Bronchial epithelial cell (primary cell): ENCODE measurements around the gene KCTD19. TPM values are rescaled to one million over a fixed set of nuclear protein-coding genes. Genes with fewer than 3 reads are reported as not detected.
"Not testable (repeated sequence)": the region's sequence is repeated elsewhere in the genome, so short reads cannot be mapped to it uniquely, and the experiment has no call there.

ENCODE experiments used
- DNase-seq: peaks from one replicate; pipeline ENCODE4 v3.0.0-alpha.2; 2010; ENCODE audit warnings: low read depth
- FAIRE-seq: peaks from 2 replicates; lab custom pipeline; 2011; peaks lifted over from hg19 to GRCh38; lab: Jason Lieb, UNC
- H3K27me3 ChIP-seq: 2 replicates; pipeline ENCODE4 v1.5.1; 2011; ENCODE audit warnings: low read length; ENCODE audit not compliant: control insufficient read depth, insufficient read depth
- H3K36me3 ChIP-seq: 2 replicates; pipeline ENCODE4 v1.5.1; 2011; ENCODE audit warnings: low read length; ENCODE audit not compliant: control insufficient read depth, insufficient read depth
- H3K4me3 ChIP-seq: 2 replicates; pipeline ENCODE4 v1.5.1; 2011; ENCODE audit warnings: mild to moderate bottlenecking, low read depth, low read length, control low read depth
- CTCF ChIP-seq: IDR thresholded peaks from 2 replicates; pipeline ENCODE4 v1.5.1; 2011; ENCODE audit warnings: mild to moderate bottlenecking, moderate library complexity, low read length, control low read depth, inconsistent platforms; ENCODE audit not compliant: insufficient read depth, severe bottlenecking
- total RNA-seq: library from RNA; depleted of rRNA; stranded (reverse); fragments of >200 nt; gene quantifications from 2 replicates; pipeline ENCODE4 v1.2.1, GENCODE V29; 2014

The KCTD19 gene
- total RNA-seq, 1 donor from 2014 or later: not detected

DNA sequence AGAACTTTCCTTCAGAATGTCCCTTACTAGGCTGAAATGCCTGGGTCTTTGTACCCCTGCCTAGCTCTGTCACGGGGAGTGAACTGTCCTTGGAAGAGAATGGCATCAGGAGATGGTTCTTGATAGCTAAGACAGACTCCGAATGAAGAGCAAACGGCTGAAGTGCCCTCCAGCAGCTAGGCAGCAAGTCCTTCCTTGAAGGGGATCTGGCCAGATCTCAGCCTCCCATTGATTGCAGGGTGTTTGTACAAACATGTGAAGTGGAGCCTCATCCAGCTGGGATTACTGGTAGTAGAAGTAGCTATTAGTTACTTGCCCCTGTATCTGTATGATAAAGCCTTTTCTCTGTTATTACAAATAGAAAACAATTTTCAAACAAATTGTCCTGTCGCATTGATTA is 31.0 kb upstream of the KCTD19 start:
- TF ChIP-seq CTCF: no peak
- DNase-seq (no peak), FAIRE-seq (no peak)
- H3K27me3 ChIP-seq: peaks cover 2% of the 10 kb centered on the region
- no peak overlapping the region for H3K4me3 ChIP-seq
- H3K36me3 ChIP-seq: no peaks in the 10 kb centered on the region

DNA sequence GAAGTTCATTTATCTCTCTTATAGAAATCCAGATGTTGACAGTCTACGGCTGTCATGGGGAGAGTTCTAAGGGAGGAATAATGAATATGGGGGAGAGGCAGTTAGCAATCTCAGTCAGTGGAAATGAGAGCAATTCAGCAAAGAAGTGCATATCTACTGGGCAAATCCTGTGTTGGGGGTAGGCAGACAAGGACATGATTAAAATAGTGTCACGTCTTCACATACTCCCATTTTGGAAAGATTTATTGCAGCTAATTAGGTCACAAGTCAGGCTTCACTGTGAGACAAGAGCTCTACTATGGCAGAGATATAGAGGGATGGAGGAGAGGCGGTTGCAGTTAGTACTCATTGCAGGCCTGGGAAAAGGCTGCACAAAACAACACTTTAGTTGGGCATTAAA is 29.9 kb upstream of the KCTD19 start:
- Histone ChIP-seq H3K27me3 (peaks cover 2% of the 10 kb centered on the region), H3K36me3 (no peaks in the 10 kb centered on the region), H3K4me3 (no peak overlapping the region)
- FAIRE-seq: no peak
- no peak for DNase-seq
- TF ChIP-seq CTCF: no peak

GRCh38 chr16:67352463-67352862 is 25.9 kb upstream of the KCTD19 start:
- not testable (repeated sequence) for H3K27me3 ChIP-seq, FAIRE-seq, H3K4me3 ChIP-seq, H3K36me3 ChIP-seq, DNase-seq

DNA sequence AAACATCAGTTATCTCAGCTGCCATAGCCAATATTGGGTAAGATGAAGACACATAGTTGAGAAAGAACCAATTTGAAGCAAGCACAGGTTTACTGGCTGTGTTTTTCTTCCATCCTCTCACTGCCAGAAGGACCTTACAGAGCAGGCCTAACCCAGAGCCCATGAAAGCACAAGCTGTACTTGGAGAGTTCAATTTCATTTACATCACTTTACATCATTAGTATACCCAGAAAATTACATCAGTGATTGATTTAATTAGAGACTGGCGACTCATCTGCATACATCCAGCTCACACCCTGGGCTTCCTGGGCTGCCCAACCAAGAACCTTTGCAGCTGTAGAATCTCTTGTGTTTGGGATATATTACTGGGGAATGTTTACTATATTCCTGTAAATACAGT is 23.8 kb upstream of the KCTD19 start:
- Histone ChIP-seq H3K27me3 (peaks cover 2% of the 10 kb centered on the region), H3K4me3 (no peak overlapping the region), H3K36me3 (no peaks in the 10 kb centered on the region)
- no peak for FAIRE-seq
- TF ChIP-seq CTCF: no peak
- no peak for DNase-seq

DNA sequence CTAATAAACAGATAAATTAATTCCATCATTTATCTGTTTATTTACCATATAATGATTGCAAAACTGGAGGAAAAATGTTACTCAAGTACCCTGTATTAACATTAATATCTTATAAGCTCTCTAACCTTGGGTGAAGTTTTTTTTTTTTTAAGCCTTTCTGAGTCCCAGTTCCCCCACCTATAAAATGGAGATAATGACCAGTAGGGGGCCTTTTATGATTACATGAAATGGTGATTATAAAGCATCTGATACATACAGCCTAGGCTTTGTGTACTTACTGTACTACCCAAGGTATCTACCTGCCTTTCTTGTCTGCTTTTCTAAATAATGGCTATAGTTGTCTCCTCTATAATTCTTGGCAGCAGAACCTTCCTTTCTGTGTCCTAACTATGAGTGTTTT is 22.6 kb upstream of the KCTD19 start:
- Histone ChIP-seq H3K4me3 (no peak overlapping the region), H3K36me3 (no peaks in the 10 kb centered on the region), H3K27me3 (peaks cover 2% of the 10 kb centered on the region)
- peak; percentile 58 for DNase-seq
- TF ChIP-seq CTCF: peak; percentile 27
- FAIRE-seq: no peak

GRCh38 chr16:67346341-67346740 is 19.8 kb upstream of the KCTD19 start:
- no peaks in the 10 kb centered on the region for H3K36me3 ChIP-seq
- DNase-seq (peak; percentile 33), FAIRE-seq (no peak)
- no peak overlapping the region for H3K4me3 ChIP-seq
- H3K27me3 ChIP-seq: no peaks in the 10 kb centered on the region
- no peak for TF ChIP-seq CTCF
